ENCODE data around the gene CDKN2AIPNL.
A peak's percentile ranks its signal among the peaks of the same experiment; 100 is the strongest.

The CDKN2AIPNL gene

DNA sequence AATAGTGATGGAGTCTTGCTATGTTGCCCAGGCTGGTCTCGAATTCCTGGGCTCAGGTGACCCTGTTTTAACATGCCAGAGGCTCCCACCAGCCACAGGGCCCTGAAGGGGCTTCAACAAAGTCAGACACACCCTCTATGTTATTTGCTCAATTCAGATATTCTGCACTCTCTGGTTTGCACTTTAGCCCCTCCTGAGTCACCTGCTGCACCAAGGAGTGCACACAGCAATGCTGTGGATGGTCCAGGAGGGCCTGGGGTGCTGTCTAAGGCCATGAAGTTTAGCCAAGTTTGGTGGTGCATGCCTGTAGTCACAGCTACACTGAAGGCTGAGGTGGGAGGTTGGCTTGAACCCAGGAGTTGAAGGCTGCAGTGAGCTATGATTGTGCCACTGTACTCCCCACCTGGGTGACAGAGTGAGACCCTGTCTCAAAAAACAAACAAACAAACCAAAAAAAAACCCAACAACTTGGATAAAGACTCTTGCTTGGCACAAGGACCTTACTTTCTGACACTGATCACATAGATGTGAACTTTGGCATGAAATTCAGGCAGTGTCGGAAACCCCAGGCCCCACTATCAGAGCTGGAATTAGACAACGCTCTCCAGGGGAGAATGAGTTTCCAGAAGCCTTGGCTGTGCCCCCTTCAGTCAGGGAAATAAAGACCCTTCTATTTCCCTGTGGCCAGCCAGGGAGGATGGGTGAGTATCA lies 39.7 kb upstream of the CDKN2AIPNL start:
- Histone ChIP-seq H3K27me3 (ENCODE audit: control insufficient read depth in 5 of 5, insufficient read depth in 4 of 5, low read length in 5 of 5) (no peaks in the 10 kb centered on the region), H3K36me3 (ENCODE audit: control insufficient read depth in 5 of 5, insufficient read depth in 5 of 5, low read length in 5 of 5) (no peaks in the 10 kb centered on the region), H3K9ac (ENCODE audit: low read length in 5 of 5) (no peak overlapping the region), H3K4me1 (ENCODE audit: control insufficient read depth in 5 of 5, insufficient read depth in 5 of 5, low read length in 5 of 5) (peaks cover 0 to 14% (median 11%) of the 10 kb centered on the region in 5 donors), H3K4me3 (ENCODE audit: low read depth in 1 of 5, low read length in 5 of 5) (no peak overlapping the region), H3K27ac (ENCODE audit: low read depth, low read length) (no peak overlapping the region), H3K9me3 (ENCODE audit: control insufficient read depth in 5 of 5, low read length in 5 of 5) (no peaks in the 10 kb centered on the region)

DNA sequence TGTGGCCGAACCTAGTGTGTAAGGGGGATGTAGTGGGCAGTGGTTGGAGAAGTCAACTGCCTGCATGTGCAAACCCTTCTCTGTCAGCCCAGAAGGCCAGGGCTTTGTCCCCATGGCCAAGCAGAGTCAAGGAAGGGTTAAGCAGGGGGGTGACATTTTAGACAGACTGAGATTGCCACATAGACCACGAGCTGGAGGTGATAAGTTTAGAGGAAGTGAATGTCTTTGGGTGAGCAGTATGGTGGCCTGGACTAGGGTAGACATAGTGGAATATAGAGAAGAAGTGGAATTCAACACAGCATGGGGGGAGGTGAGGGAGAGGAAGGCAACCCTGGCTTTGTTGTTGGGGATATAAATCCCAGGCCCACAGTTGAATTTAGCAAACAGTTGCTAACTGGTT lies 38.7 kb upstream of the CDKN2AIPNL start:
- Histone ChIP-seq H3K9me3 (ENCODE audit: control insufficient read depth in 5 of 5, low read length in 5 of 5) (no peaks in the 10 kb centered on the region), H3K27ac (ENCODE audit: low read depth, low read length) (no peak overlapping the region), H3K27me3 (ENCODE audit: control insufficient read depth in 5 of 5, insufficient read depth in 4 of 5, low read length in 5 of 5) (no peaks in the 10 kb centered on the region), H3K4me1 (ENCODE audit: control insufficient read depth in 5 of 5, insufficient read depth in 5 of 5, low read length in 5 of 5) (peaks cover 4 to 19% (median 12%) of the 10 kb centered on the region in 5 donors), H3K4me3 (ENCODE audit: low read depth in 1 of 5, low read length in 5 of 5) (no peak overlapping the region), H3K36me3 (ENCODE audit: control insufficient read depth in 5 of 5, insufficient read depth in 5 of 5, low read length in 5 of 5) (no peaks in the 10 kb centered on the region), H3K9ac (ENCODE audit: low read length in 5 of 5) (no peak overlapping the region)

- peaks cover 4 to 19% (median 12%) of the 10 kb centered on the region in 5 donors for H3K4me1 ChIP-seq (ENCODE audit: control insufficient read depth in 5 of 5, insufficient read depth in 5 of 5, low read length in 5 of 5)
- no peak overlapping the region for H3K9ac ChIP-seq (ENCODE audit: low read length in 5 of 5)
- H3K36me3 ChIP-seq (ENCODE audit: control insufficient read depth in 5 of 5, insufficient read depth in 5 of 5, low read length in 5 of 5): no peaks in the 10 kb centered on the region
- H3K9me3 ChIP-seq (ENCODE audit: control insufficient read depth in 5 of 5, low read length in 5 of 5): peaks cover 0 to 3% (median 0%) of the 10 kb centered on the region in 5 donors
- no peak overlapping the region for H3K4me3 ChIP-seq (ENCODE audit: low read depth in 1 of 5, low read length in 5 of 5)
- no peak overlapping the region for H3K27ac ChIP-seq (ENCODE audit: low read depth, low read length)
- no peaks in the 10 kb centered on the region for H3K27me3 ChIP-seq (ENCODE audit: control insufficient read depth in 5 of 5, insufficient read depth in 4 of 5, low read length in 5 of 5)
Observed at GRCh38 chr5:134449167-134449566, 37.5 kb upstream of the CDKN2AIPNL start.

DNA sequence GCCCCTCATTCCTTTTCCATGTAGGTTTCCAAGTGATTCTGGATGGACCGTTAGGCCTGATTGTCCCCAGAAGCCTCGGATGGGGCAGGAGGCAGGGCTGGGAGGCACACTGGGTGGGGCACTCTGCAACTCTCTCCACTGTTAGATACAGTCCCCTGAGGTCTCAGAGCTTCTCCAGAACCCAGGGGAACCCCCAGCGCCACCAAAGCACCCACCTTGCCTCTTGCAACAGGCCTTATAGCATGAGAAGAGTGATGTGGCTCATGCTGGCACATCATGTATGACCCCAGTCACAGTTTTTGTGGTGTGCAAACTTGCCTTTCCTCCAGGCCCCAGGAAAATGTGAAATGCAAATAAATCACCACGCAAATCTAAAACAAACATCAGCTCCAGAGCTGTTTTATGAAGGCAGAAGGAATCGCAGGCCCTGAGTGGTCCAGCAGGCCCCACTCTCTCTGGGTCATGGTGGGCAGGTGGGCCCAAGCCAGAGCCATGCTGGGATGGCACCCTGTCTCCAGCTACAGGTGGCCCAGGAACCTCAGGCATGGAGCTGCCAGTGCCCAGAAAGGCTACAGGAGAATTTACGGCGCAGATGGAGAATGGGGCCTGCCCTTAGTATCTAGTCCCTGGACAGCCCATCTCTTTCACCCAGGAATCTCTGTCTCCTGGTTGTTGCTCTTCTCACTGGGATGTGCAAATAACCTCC lies 36.3 kb upstream of the CDKN2AIPNL start:
- H3K27ac ChIP-seq (ENCODE audit: low read depth, low read length): no peak overlapping the region
- peaks cover 4 to 19% (median 12%) of the 10 kb centered on the region in 5 donors for H3K4me1 ChIP-seq (ENCODE audit: control insufficient read depth in 5 of 5, insufficient read depth in 5 of 5, low read length in 5 of 5)
- H3K9me3 ChIP-seq (ENCODE audit: control insufficient read depth in 5 of 5, low read length in 5 of 5): peaks cover 0 to 3% (median 0%) of the 10 kb centered on the region in 5 donors
- no peak overlapping the region for H3K4me3 ChIP-seq (ENCODE audit: low read depth in 1 of 5, low read length in 5 of 5)
- no peak overlapping the region for H3K9ac ChIP-seq (ENCODE audit: low read length in 5 of 5)
- no peaks in the 10 kb centered on the region for H3K27me3 ChIP-seq (ENCODE audit: control insufficient read depth in 5 of 5, insufficient read depth in 4 of 5, low read length in 5 of 5)
- no peaks in the 10 kb centered on the region for H3K36me3 ChIP-seq (ENCODE audit: control insufficient read depth in 5 of 5, insufficient read depth in 5 of 5, low read length in 5 of 5)

DNA sequence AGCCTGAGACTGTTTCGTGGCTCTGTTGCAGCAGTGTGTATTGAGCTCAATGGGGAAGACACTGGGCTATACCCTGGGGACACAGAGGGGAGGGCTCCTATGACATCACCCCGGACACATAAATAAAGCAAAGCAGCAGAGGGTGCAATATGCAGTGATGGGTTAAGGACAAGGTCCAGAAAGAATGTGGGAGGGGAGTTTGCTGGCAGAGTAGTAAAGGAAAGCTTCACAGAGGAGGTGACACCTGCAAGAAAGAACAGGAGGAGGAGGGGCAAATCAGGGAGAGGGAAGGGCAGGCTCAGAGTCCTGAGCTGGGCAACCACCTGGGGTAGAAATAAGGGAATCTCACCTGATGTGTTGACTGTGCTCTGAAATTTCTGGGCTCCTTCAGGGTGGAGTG lies 35.3 kb upstream of the CDKN2AIPNL start:
- Histone ChIP-seq H3K9me3 (ENCODE audit: control insufficient read depth in 5 of 5, low read length in 5 of 5) (peaks cover 0 to 3% (median 0%) of the 10 kb centered on the region in 5 donors), H3K9ac (ENCODE audit: low read length in 5 of 5) (no peak overlapping the region), H3K4me1 (ENCODE audit: control insufficient read depth in 5 of 5, insufficient read depth in 5 of 5, low read length in 5 of 5) (peaks cover 4 to 14% (median 12%) of the 10 kb centered on the region in 5 donors), H3K27me3 (ENCODE audit: control insufficient read depth in 5 of 5, insufficient read depth in 4 of 5, low read length in 5 of 5) (no peaks in the 10 kb centered on the region), H3K36me3 (ENCODE audit: control insufficient read depth in 5 of 5, insufficient read depth in 5 of 5, low read length in 5 of 5) (no peaks in the 10 kb centered on the region), H3K4me3 (ENCODE audit: low read depth in 1 of 5, low read length in 5 of 5) (no peak overlapping the region), H3K27ac (ENCODE audit: low read depth, low read length) (no peak overlapping the region)

- Histone ChIP-seq H3K4me3 (ENCODE audit: low read depth in 1 of 5, low read length in 5 of 5) (no peak overlapping the region), H3K27me3 (ENCODE audit: control insufficient read depth in 5 of 5, insufficient read depth in 4 of 5, low read length in 5 of 5) (no peaks in the 10 kb centered on the region), H3K27ac (ENCODE audit: low read depth, low read length) (no peak overlapping the region), H3K4me1 (ENCODE audit: control insufficient read depth in 5 of 5, insufficient read depth in 5 of 5, low read length in 5 of 5) (peaks cover 0 to 12% (median 9%) of the 10 kb centered on the region in 5 donors), H3K9me3 (ENCODE audit: control insufficient read depth in 5 of 5, low read length in 5 of 5) (peaks cover 0 to 3% (median 0%) of the 10 kb centered on the region in 5 donors), H3K9ac (ENCODE audit: low read length in 5 of 5) (peak overlapping the region in 1 of 5 donors; percentile 9), H3K36me3 (ENCODE audit: control insufficient read depth in 5 of 5, insufficient read depth in 5 of 5, low read length in 5 of 5) (no peaks in the 10 kb centered on the region)
Observed at GRCh38 chr5:134445856-134446818, 34.5 kb upstream of the CDKN2AIPNL start.

DNA sequence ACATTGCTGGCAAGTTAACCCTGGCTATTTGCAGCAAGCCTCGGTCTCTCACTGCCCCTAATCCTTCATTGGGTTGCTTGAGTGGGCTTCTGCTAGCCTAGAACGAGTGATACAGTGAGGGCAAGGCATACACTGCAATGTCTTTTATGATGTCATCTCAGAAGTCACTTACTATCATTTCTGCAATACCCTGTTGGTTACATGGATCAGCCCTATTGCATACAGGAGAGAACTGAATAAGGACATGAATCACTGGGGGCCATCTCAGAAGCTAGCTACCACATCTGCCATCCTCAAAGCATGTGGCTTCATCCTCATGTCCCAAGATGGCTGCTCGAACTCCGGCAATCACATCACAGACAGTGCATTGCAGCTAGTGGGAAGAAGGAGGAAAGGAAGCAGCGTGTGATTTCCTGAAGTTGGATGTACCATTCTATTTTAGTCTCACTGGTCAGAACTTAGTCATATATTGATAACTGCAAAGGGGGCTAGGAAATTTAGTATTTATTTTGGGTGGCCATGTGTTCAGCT lies 33.3 kb upstream of the CDKN2AIPNL start:
- Histone ChIP-seq H3K27ac (ENCODE audit: low read depth, low read length) (no peak overlapping the region), H3K4me3 (ENCODE audit: low read depth in 1 of 5, low read length in 5 of 5) (no peak overlapping the region), H3K4me1 (ENCODE audit: control insufficient read depth in 5 of 5, insufficient read depth in 5 of 5, low read length in 5 of 5) (peaks cover 0 to 12% (median 9%) of the 10 kb centered on the region in 5 donors), H3K9ac (ENCODE audit: low read length in 5 of 5) (no peak overlapping the region), H3K27me3 (ENCODE audit: control insufficient read depth in 5 of 5, insufficient read depth in 4 of 5, low read length in 5 of 5) (no peaks in the 10 kb centered on the region), H3K9me3 (ENCODE audit: control insufficient read depth in 5 of 5, low read length in 5 of 5) (peaks cover 0 to 3% (median 0%) of the 10 kb centered on the region in 5 donors), H3K36me3 (ENCODE audit: control insufficient read depth in 5 of 5, insufficient read depth in 5 of 5, low read length in 5 of 5) (no peaks in the 10 kb centered on the region)

DNA sequence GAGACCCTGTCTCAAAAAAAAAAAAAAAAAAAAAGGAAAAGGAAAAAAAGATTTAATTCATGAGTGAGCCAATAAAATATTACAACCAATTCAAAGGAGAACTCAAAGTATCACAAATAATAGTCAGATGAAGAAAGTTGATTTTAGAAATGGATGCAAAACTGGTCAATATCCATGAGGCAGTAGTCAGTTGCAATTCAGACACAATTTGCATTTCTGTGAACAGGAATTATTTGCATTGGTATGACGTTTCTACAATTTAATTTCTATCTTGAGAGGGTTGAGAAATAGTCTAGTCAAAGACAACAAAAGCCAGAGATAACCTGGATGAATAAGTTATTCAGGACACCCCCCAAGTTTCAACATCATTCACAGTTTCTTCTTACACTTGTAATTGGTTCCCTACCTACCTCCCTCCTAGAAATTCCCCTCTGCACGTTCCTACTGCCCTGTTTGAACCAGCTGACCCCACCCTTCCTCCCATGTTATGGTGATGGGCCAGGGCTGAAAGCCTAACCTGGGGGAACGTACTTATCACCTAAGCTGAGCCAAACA lies 28.6 kb upstream of the CDKN2AIPNL start:
- Histone ChIP-seq H3K9ac (ENCODE audit: low read length in 5 of 5) (no peak overlapping the region), H3K27ac (ENCODE audit: low read depth, low read length) (no peak overlapping the region), H3K9me3 (ENCODE audit: control insufficient read depth in 5 of 5, low read length in 5 of 5) (peaks cover 0 to 3% (median 0%) of the 10 kb centered on the region in 5 donors), H3K27me3 (ENCODE audit: control insufficient read depth in 5 of 5, insufficient read depth in 4 of 5, low read length in 5 of 5) (no peaks in the 10 kb centered on the region), H3K36me3 (ENCODE audit: control insufficient read depth in 5 of 5, insufficient read depth in 5 of 5, low read length in 5 of 5) (no peaks in the 10 kb centered on the region), H3K4me1 (ENCODE audit: control insufficient read depth in 5 of 5, insufficient read depth in 5 of 5, low read length in 5 of 5) (peaks cover 12 to 37% (median 33%) of the 10 kb centered on the region in 5 donors), H3K4me3 (ENCODE audit: low read depth in 1 of 5, low read length in 5 of 5) (no peak overlapping the region)

GRCh38 chr5:134439210-134439654 lies 27.6 kb upstream of the CDKN2AIPNL start:
- H3K36me3 ChIP-seq (ENCODE audit: control insufficient read depth in 5 of 5, insufficient read depth in 5 of 5, low read length in 5 of 5): no peaks in the 10 kb centered on the region
- no peak overlapping the region for H3K9ac ChIP-seq (ENCODE audit: low read length in 5 of 5)
- H3K27me3 ChIP-seq (ENCODE audit: control insufficient read depth in 5 of 5, insufficient read depth in 4 of 5, low read length in 5 of 5): no peaks in the 10 kb centered on the region
- no peaks in the 10 kb centered on the region for H3K9me3 ChIP-seq (ENCODE audit: control insufficient read depth in 5 of 5, low read length in 5 of 5)
- peaks cover 12 to 37% (median 33%) of the 10 kb centered on the region in 5 donors for H3K4me1 ChIP-seq (ENCODE audit: control insufficient read depth in 5 of 5, insufficient read depth in 5 of 5, low read length in 5 of 5)
- H3K27ac ChIP-seq (ENCODE audit: low read depth, low read length): peak overlapping the region; percentile 38
- H3K4me3 ChIP-seq (ENCODE audit: low read depth in 1 of 5, low read length in 5 of 5): peak overlapping the region in 4 of 5 donors; percentile 18 to 75 (median 48)

Measured in subcutaneous abdominal adipose tissue (tissue), 5 donors.